Hepatocyte (in vitro differentiated cells): ENCODE measurements around the gene MOV10L1. TPM values are rescaled to one million over a fixed set of nuclear protein-coding genes. Genes with fewer than 3 reads are reported as not detected.

ENCODE experiments used
- DNase-seq: peaks from one replicate; pipeline ENCODE4 v3.0.0-alpha.2; 2016; ENCODE audit warnings: low spot score
- H2AFZ ChIP-seq: fragments of 200-600 bp; sonication (generic); 2 replicates; pipeline ENCODE4 v1.6.0; 2016; ENCODE audit warnings: antibody characterized with exemption, mild to moderate bottlenecking
- H3K27ac ChIP-seq: fragments of 200-600 bp; sonication (generic); 2 replicates; pipeline ENCODE4 v1.5.1; 2016; ENCODE audit warnings: mild to moderate bottlenecking
- H3K27me3 ChIP-seq: fragments of 200-600 bp; sonication (generic); 2 replicates; pipeline ENCODE4 v1.6.1; 2016
- H3K36me3 ChIP-seq: fragments of 200-600 bp; sonication (generic); replicated peaks from 2 replicates; pipeline ENCODE4 v1.5.1; 2016; ENCODE audit warnings: low read depth; ENCODE audit not compliant: insufficient read depth
- H3K4me1 ChIP-seq: fragments of 200-600 bp; sonication (generic); 2 replicates; pipeline ENCODE4 v1.5.1; 2016; ENCODE audit warnings: mild to moderate bottlenecking, moderate library complexity; ENCODE audit not compliant: insufficient read depth
- H3K4me2 ChIP-seq: fragments of 200-600 bp; sonication (generic); 2 replicates; pipeline ENCODE4 v1.6.0; 2016
- H3K4me3 ChIP-seq: fragments of 200-600 bp; sonication (generic); 2 replicates; pipeline ENCODE4 v1.5.1; 2016; ENCODE audit warnings: mild to moderate bottlenecking
- H3K79me2 ChIP-seq: fragments of 200-600 bp; sonication (generic); 2 replicates; pipeline ENCODE4 v1.6.0; 2017; ENCODE audit warnings: mild to moderate bottlenecking
- H3K9me2 ChIP-seq: fragments of 200-600 bp; sonication (generic); replicated peaks from 2 replicates; pipeline ENCODE4 v1.6.0; 2017; ENCODE audit warnings: mild to moderate bottlenecking; ENCODE audit not compliant: insufficient read depth
- H3K9me3 ChIP-seq: fragments of 200-600 bp; sonication (generic); 2 replicates; pipeline ENCODE4 v1.5.1; 2016; ENCODE audit warnings: low read depth, mild to moderate bottlenecking
- H4K20me1 ChIP-seq: fragments of 200-600 bp; sonication (generic); 2 replicates; pipeline ENCODE4 v1.6.0; 2016; ENCODE audit warnings: mild to moderate bottlenecking; ENCODE audit not compliant: insufficient read depth, poor library complexity, severe bottlenecking
- EZH2 ChIP-seq: fragments of 200-600 bp; sonication (generic); IDR thresholded peaks from 2 replicates; pipeline ENCODE4 v1.6.1; 2016; ENCODE audit warnings: antibody characterized with exemption, mild to moderate bottlenecking, borderline replicate concordance
- EZH2phosphoT487 ChIP-seq: fragments of 200-600 bp; sonication (generic); IDR thresholded peaks from one replicate; pipeline ENCODE4 v1.6.1; 2018; ENCODE audit warnings: antibody characterized with exemption, mild to moderate bottlenecking, low read depth, moderate library complexity; ENCODE audit not compliant: unreplicated experiment, severe bottlenecking
- WGBS: methylation state at CpG from one replicate; pipeline ENCODE4 v1.1.6; 2016; ENCODE audit warnings: low lambda C conversion rate; ENCODE audit errors: missing lambda C conversion rate; 5-methylcytosine and 5-hydroxymethylcytosine counted together
- polyA plus RNA-seq: library from polyadenylated mRNA; unstranded; fragments of >200 nt; fragmentation: Nextera tagmentation; extraction: Ambion mirVana; gene quantifications from 2 replicates; pipeline ENCODE4 v1.2.1, GENCODE V29; 2016
- total RNA-seq: library from RNA; depleted of rRNA; stranded (reverse); fragments of >200 nt; gene quantifications from 2 replicates; pipeline ENCODE4 v1.2.3, GENCODE V29; 2014
- TF ChIP-seq, protein P1 (sequence below): fragments of 200-600 bp; sonication (generic); IDR thresholded peaks from 2 replicates; pipeline ENCODE4 v1.5.1; 2016; ENCODE audit warnings: antibody characterized with exemption, mild to moderate bottlenecking; ENCODE audit not compliant: poor library complexity

MOV10L1 gene
- total and polyA plus RNA-seq, 2 experiments from 2014 or later: 0.36 to 3.6 TPM

GRCh38 chr22:50153056-50153755 lies 63.4 kb downstream of the MOV10L1 start:
- Histone ChIP-seq H3K79me2 (no peaks in the 10 kb centered on the region), H4K20me1 (no peaks in the 10 kb centered on the region), H3K4me3 (no peak overlapping the region), H2AFZ (no peak overlapping the region), H3K9me3 (no peaks in the 10 kb centered on the region), H3K9me2 (no peaks in the 10 kb centered on the region), H3K27me3 (no peaks in the 10 kb centered on the region), H3K4me1 (no peaks in the 10 kb centered on the region), H3K27ac (no peak overlapping the region), H3K36me3 (no peaks in the 10 kb centered on the region), H3K4me2 (no peak overlapping the region)
- whole genome bisulfite sequencing: 91% methylated on average over 24 of the region's 25 CpGs
- TF ChIP-seq EZH2 (no peak), EZH2phosphoT487 (no peak)
- TF ChIP-seq, protein P1, sequence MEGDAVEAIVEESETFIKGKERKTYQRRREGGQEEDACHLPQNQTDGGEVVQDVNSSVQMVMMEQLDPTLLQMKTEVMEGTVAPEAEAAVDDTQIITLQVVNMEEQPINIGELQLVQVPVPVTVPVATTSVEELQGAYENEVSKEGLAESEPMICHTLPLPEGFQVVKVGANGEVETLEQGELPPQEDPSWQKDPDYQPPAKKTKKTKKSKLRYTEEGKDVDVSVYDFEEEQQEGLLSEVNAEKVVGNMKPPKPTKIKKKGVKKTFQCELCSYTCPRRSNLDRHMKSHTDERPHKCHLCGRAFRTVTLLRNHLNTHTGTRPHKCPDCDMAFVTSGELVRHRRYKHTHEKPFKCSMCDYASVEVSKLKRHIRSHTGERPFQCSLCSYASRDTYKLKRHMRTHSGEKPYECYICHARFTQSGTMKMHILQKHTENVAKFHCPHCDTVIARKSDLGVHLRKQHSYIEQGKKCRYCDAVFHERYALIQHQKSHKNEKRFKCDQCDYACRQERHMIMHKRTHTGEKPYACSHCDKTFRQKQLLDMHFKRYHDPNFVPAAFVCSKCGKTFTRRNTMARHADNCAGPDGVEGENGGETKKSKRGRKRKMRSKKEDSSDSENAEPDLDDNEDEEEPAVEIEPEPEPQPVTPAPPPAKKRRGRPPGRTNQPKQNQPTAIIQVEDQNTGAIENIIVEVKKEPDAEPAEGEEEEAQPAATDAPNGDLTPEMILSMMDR: no peak
- no peak for DNase-seq

DNA sequence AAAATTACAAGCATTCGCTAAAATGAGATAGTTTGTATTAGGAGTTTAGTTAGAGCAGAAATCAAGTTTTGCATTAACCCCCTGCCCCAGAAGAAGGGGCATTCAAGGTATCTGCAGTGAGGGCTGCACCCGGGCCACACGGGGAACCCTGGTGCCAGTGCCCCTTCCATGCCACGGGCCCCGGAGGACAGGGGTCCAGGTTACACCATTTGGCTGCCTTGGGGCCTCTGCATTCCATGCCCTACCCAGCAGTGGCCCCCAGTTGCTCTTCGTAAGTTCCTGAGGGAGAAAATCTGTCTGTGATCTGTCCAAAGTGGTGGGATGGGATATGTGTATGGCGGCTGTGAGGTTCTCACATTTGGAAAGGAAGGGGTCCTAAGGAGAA lies 63.9 kb downstream of the MOV10L1 start:
- Histone ChIP-seq H3K36me3 (no peaks in the 10 kb centered on the region), H3K9me3 (no peaks in the 10 kb centered on the region), H2AFZ (no peak overlapping the region), H3K79me2 (no peaks in the 10 kb centered on the region), H3K4me1 (no peaks in the 10 kb centered on the region), H3K27ac (no peak overlapping the region), H3K27me3 (no peaks in the 10 kb centered on the region), H4K20me1 (no peaks in the 10 kb centered on the region), H3K4me2 (no peak overlapping the region), H3K4me3 (no peak overlapping the region), H3K9me2 (no peaks in the 10 kb centered on the region)
- no peak for DNase-seq
- WGBS: 89% methylated on average over 7 of the region's 7 CpGs
- TF ChIP-seq EZH2phosphoT487: no peak
- no peak for TF ChIP-seq EZH2
- TF ChIP-seq, protein P1: no peak

DNA sequence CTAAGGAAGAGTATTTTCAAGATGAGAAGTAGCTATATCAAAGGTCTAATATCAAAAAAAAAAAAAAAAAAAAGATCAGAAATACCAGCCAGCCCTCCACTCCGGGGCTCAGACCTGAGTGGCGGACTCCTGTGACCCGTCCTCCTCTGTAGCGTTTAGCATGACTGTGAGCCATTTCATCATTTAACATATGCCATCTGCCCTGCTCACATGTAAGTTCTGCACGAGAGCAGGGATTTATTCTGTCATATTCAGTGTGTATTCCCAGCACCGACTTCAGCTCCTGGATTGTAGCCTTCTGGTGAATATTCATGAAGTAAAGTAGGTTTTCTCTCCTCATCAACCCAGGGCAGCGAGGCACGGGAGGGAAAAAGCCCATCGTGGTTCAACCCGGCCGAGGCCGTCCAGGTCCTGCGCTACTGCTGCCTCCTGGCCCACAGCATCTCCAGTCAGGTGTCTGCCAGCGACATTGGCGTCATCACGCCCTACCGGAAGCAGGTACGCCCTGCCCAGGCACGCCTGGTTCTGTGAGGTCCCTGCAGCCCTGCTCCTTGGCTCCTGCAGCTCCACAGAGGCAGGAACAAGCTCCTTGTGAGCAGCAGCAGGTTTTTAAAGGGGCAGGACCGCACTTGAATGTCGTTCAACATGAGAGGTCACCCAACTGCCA lies 68.0 kb downstream of the MOV10L1 start:
- Histone ChIP-seq H4K20me1 (no peaks in the 10 kb centered on the region), H3K36me3 (no peaks in the 10 kb centered on the region), H3K4me1 (no peaks in the 10 kb centered on the region), H3K4me3 (no peak overlapping the region), H3K4me2 (no peak overlapping the region), H2AFZ (no peak overlapping the region), H3K27ac (no peak overlapping the region), H3K9me3 (no peaks in the 10 kb centered on the region), H3K27me3 (no peaks in the 10 kb centered on the region), H3K9me2 (no peaks in the 10 kb centered on the region), H3K79me2 (no peaks in the 10 kb centered on the region)
- WGBS: 87% methylated on average over 21 of the region's 21 CpGs
- TF ChIP-seq EZH2phosphoT487 (no peak), EZH2 (no peak)
- TF ChIP-seq, protein P1: no peak
- no peak for DNase-seq
